HG03196 (cell line): Measurements from ENCODE around the gene TREML4.

ENCODE experiments used
- ATAC-seq: cut with Tn5 transposase; IDR thresholded peaks from one replicate; pipeline ENCODE4 v1.9.1; 2021; ENCODE audit not compliant: unreplicated experiment

The TREML4 gene

GRCh38 chr6:41252401-41253169 is 24.4 kb downstream of the TREML4 start:
- ATAC-seq: no peak

GRCh38 chr6:41255110-41255509 is 27.0 kb downstream of the TREML4 start:
- ATAC-seq: no peak

- ATAC-seq: no peak
Measured at GRCh38 chr6:41255638-41256246, 27.6 kb downstream of the TREML4 start.

GRCh38 chr6:41256383-41256782 is 28.2 kb downstream of the TREML4 start:
- peak; percentile 51 for ATAC-seq

GRCh38 chr6:41257369-41258195 is 29.4 kb downstream of the TREML4 start:
- ATAC-seq: no peak

- ATAC-seq: no peak
Measured at GRCh38 chr6:41258196-41258493, 30.0 kb downstream of the TREML4 start.

GRCh38 chr6:41262401-41262800 is 34.3 kb downstream of the TREML4 start:
- no peak for ATAC-seq

GRCh38 chr6:41263267-41263666 is 35.1 kb downstream of the TREML4 start:
- no peak for ATAC-seq

- no peak for ATAC-seq
Measured at GRCh38 chr6:41266541-41266940, 38.4 kb downstream of the TREML4 start.

GRCh38 chr6:41268478-41268877 is 40.3 kb downstream of the TREML4 start:
- no peak for ATAC-seq

- ATAC-seq: no peak
Measured at GRCh38 chr6:41269166-41269565, 41.0 kb downstream of the TREML4 start.

- no peak for ATAC-seq
Measured at GRCh38 chr6:41269716-41270115, 41.6 kb downstream of the TREML4 start.

GRCh38 chr6:41271901-41272395 is 43.8 kb downstream of the TREML4 start:
- no peak for ATAC-seq

GRCh38 chr6:41272591-41273240 is 44.6 kb downstream of the TREML4 start:
- no peak for ATAC-seq

GRCh38 chr6:41273714-41274113 is 45.6 kb downstream of the TREML4 start:
- ATAC-seq: no peak

GRCh38 chr6:41274256-41274655 is 46.1 kb downstream of the TREML4 start:
- no peak for ATAC-seq

GRCh38 chr6:41275489-41275888 is 47.3 kb downstream of the TREML4 start:
- no peak for ATAC-seq

- ATAC-seq: no peak
Measured at GRCh38 chr6:41277605-41278004, 49.5 kb downstream of the TREML4 start.

GRCh38 chr6:41278699-41279405 is 50.7 kb downstream of the TREML4 start:
- no peak for ATAC-seq

- ATAC-seq: no peak
Measured at GRCh38 chr6:41280381-41281057, 52.4 kb downstream of the TREML4 start.
